HG03135 (cell line): ENCODE measurements around the gene CFAP251.

Source experiments
- ATAC-seq: cut with Tn5 transposase; IDR thresholded peaks from one replicate; pipeline ENCODE4 v1.9.1; 2021; ENCODE audit warnings: mild to moderate bottlenecking, moderate library complexity; ENCODE audit not compliant: unreplicated experiment

The CFAP251 gene

GRCh38 chr12:122050706-122051105 lies 132.3 kb downstream of the CFAP251 start:
- ATAC-seq: no peak

GRCh38 chr12:122051231-122051876 lies 133.0 kb downstream of the CFAP251 start:
- no peak for ATAC-seq

GRCh38 chr12:122052285-122052684 lies 133.9 kb downstream of the CFAP251 start:
- no peak for ATAC-seq
